ENCODE measurements around the gene EHD3.

EHD3 gene

GRCh38 chr2:31251018-31251417 lies 17.1 kb downstream of the EHD3 start:
- H3K4me3 ChIP-seq (ENCODE audit: control insufficient read depth, low read depth, low read length): no peak overlapping the region
- no peak for DNase-seq (ENCODE audit: low read depth)
- TF ChIP-seq CTCF (IDR thresholded peaks at IDR 0.05; ENCODE audit: control insufficient read depth, insufficient read depth, low read depth, low read length, missing control alignments): no peak

GRCh38 chr2:31251851-31252250 lies 17.9 kb downstream of the EHD3 start:
- H3K4me3 ChIP-seq (ENCODE audit: control insufficient read depth, low read depth, low read length): no peak overlapping the region
- no peak for TF ChIP-seq CTCF (IDR thresholded peaks at IDR 0.05; ENCODE audit: control insufficient read depth, insufficient read depth, low read depth, low read length, missing control alignments)
- DNase-seq (ENCODE audit: low read depth): no peak

GRCh38 chr2:31253356-31254131 lies 19.6 kb downstream of the EHD3 start:
- TF ChIP-seq CTCF (IDR thresholded peaks at IDR 0.05; ENCODE audit: control insufficient read depth, insufficient read depth, low read depth, low read length, missing control alignments): no peak
- DNase-seq (ENCODE audit: low read depth): no peak
- H3K4me3 ChIP-seq (ENCODE audit: control insufficient read depth, low read depth, low read length): no peak overlapping the region

GRCh38 chr2:31254237-31255203 lies 20.6 kb downstream of the EHD3 start:
- no peak overlapping the region for H3K4me3 ChIP-seq (ENCODE audit: control insufficient read depth, low read depth, low read length)
- TF ChIP-seq CTCF (IDR thresholded peaks at IDR 0.05; ENCODE audit: control insufficient read depth, insufficient read depth, low read depth, low read length, missing control alignments): no peak
- DNase-seq (ENCODE audit: low read depth): no peak

GRCh38 chr2:31255911-31256571 lies 22.1 kb downstream of the EHD3 start:
- TF ChIP-seq CTCF (IDR thresholded peaks at IDR 0.05; ENCODE audit: control insufficient read depth, insufficient read depth, low read depth, low read length, missing control alignments): no peak
- no peak overlapping the region for H3K4me3 ChIP-seq (ENCODE audit: control insufficient read depth, low read depth, low read length)
- no peak for DNase-seq (ENCODE audit: low read depth)

GRCh38 chr2:31256611-31257382 lies 22.8 kb downstream of the EHD3 start:
- no peak for TF ChIP-seq CTCF (IDR thresholded peaks at IDR 0.05; ENCODE audit: control insufficient read depth, insufficient read depth, low read depth, low read length, missing control alignments)
- no peak for DNase-seq (ENCODE audit: low read depth)
- H3K4me3 ChIP-seq (ENCODE audit: control insufficient read depth, low read depth, low read length): no peak overlapping the region

Measured in AG09309 (cell line).